HepG2 (cell line): ENCODE measurements around the gene ANTXR1. TPM values are rescaled to one million over a fixed set of nuclear protein-coding genes. Genes with fewer than 3 reads are reported as not detected.

Source experiments
- ATAC-seq: fragments of 200-7000 bp; cut with Tn5 transposase; 3 replicates; pipeline ENCODE4 v1.9.1; 2020; ENCODE audit warnings: mild to moderate bottlenecking, moderate library complexity
- BruUV-seq: library from RNA; stranded (reverse); fragments of 400-500 nt; replicated peaks from 2 replicates; lab custom pipeline; 2021; lab: Mats Ljungman, UMichigan
- CTCF ChIA-PET: fragments of 300-600 bp; formaldehyde crosslinking; extraction: SDS; loops from one replicate; lab custom pipeline; 2021; ENCODE audit warnings: low total read pairs, inconsistent platforms, low intra/inter-chr PET ratio; lab: Yijun Ruan, JAX
- POLR2A ChIA-PET: fragments of 350-600 bp; sonication (Branson Sonifier 250); formaldehyde crosslinking; loops from one replicate; lab custom pipeline; 2020; ENCODE audit warnings: antibody characterized with exemption, inconsistent platforms; lab: Yijun Ruan, JAX
- DNase-seq: peaks from one replicate; pipeline ENCODE4 v3.0.0-alpha.2; 2015; ENCODE audit warnings: low spot score
- FAIRE-seq: peaks from 3 replicates; lab custom pipeline; 2011; peaks lifted over from hg19 to GRCh38; lab: Jason Lieb, UNC
- H2AFZ ChIP-seq: one replicate; pipeline ENCODE4 v1.6.1; 2011; ENCODE audit warnings: low read length, inconsistent platforms
- H3K27ac ChIP-seq: fragments of 300-600 bp; 3 replicates; pipeline ENCODE4 v1.8.0; 2011; ENCODE audit warnings: mixed run types, mild to moderate bottlenecking, mixed read lengths, low read length, inconsistent platforms; ENCODE audit not compliant: insufficient read depth; ENCODE audit errors: extremely low read length
- H3K27me3 ChIP-seq, 2 experiments: fragments of 200-600 bp in 1 of 2; 2 replicates in 1 of 2; 3 replicates in 1 of 2; pipeline versions ENCODE4 v1.6.0 to v1.8.0; 2011; ENCODE audit warnings: low read length in 2 of 2, mild to moderate bottlenecking in 2 of 2, moderate library complexity in 2 of 2, inconsistent platforms in 1 of 2; ENCODE audit not compliant: insufficient read depth in 2 of 2, control insufficient read depth in 1 of 2
- H3K36me3 ChIP-seq, 2 experiments: fragments of 200-600 bp in 1 of 2; replicated peaks in 1 of 2; 2 replicates in 1 of 2; 3 replicates in 1 of 2; pipeline versions ENCODE4 v1.5.1 to v1.8.0; 2011; ENCODE audit warnings: low read length in 2 of 2, inconsistent platforms in 1 of 2; ENCODE audit not compliant: insufficient read depth in 2 of 2, control insufficient read depth in 1 of 2
- H3K4me1 ChIP-seq: 2 replicates; pipeline ENCODE4 v1.5.1; 2012; ENCODE audit warnings: low read length, inconsistent platforms; ENCODE audit not compliant: insufficient read depth
- H3K4me2 ChIP-seq: 2 replicates; pipeline ENCODE4 v1.6.0; 2011; ENCODE audit warnings: low read depth, low read length, inconsistent platforms
- H3K4me3 ChIP-seq, 3 experiments: fragments of 200-600 bp in 1 of 3; sonication (generic), shearing (Covaris generic) in 1 of 3; replicated peaks in 1 of 3; 2 replicates each; pipeline ENCODE4 v1.5.1; 2011 to 2016; ENCODE audit warnings: low read length in 3 of 3, inconsistent platforms in 2 of 3, low read depth in 2 of 3, mild to moderate bottlenecking in 2 of 3, control low read depth in 1 of 3, mixed read lengths in 1 of 3; ENCODE audit not compliant: insufficient read depth in 1 of 3
- H3K79me2 ChIP-seq: one replicate; pipeline ENCODE4 v1.6.1; 2011; ENCODE audit warnings: low read length, inconsistent platforms; ENCODE audit not compliant: insufficient read depth
- H3K9ac ChIP-seq: 2 replicates; pipeline ENCODE4 v1.6.0; 2011; ENCODE audit warnings: mild to moderate bottlenecking, low read depth, low read length, inconsistent platforms; ENCODE audit not compliant: insufficient read depth
- H3K9me3 ChIP-seq: 2 replicates; pipeline ENCODE4 v1.5.1; 2012; ENCODE audit warnings: mild to moderate bottlenecking, low read length
- H4K20me1 ChIP-seq: 2 replicates; pipeline ENCODE4 v1.6.0; 2011; ENCODE audit warnings: inconsistent platforms, mild to moderate bottlenecking, low read length, moderate library complexity; ENCODE audit not compliant: insufficient read depth
- FOXK1 ChIP-seq: sonication (generic); formaldehyde crosslinking; IDR thresholded peaks from 2 replicates; pipeline ENCODE4 v1.4.0; 2020; ENCODE audit warnings: low read depth, missing genetic modification reagents, borderline replicate concordance
- ISL2 ChIP-seq: sonication (generic); formaldehyde crosslinking; IDR thresholded peaks from 2 replicates; pipeline ENCODE4 v1.5.0; 2020; ENCODE audit warnings: missing genetic modification reagents
- NONO ChIP-seq, 2 experiments: fragments of 450-650 bp in 1 of 2; sonication (generic) in 1 of 2; formaldehyde crosslinking in 1 of 2; IDR thresholded peaks in 1 of 2; conservative IDR thresholded peaks in 1 of 2; 2 replicates each; pipeline versions ENCODE4 v1.6.1 to v1.8.0; 2017 to 2022; ENCODE audit warnings: mild to moderate bottlenecking in 1 of 2, missing genetic modification reagents in 1 of 2, moderate library complexity in 1 of 2
- SMAD1 ChIP-seq: sonication (generic); formaldehyde crosslinking; IDR thresholded peaks from 2 replicates; pipeline ENCODE4 v1.4.0; 2020; ENCODE audit warnings: missing genetic modification reagents, low read depth, mild to moderate bottlenecking, borderline replicate concordance
- ZNF652 ChIP-seq: IDR thresholded peaks from 2 replicates; pipeline ENCODE4 v1.6.1; 2016; ENCODE audit warnings: low read depth, borderline replicate concordance
- in situ Hi-C: cut with HindIII; loops from 2 replicates; pipeline ENCODE4 v1.10.0; 2017; ENCODE audit warnings: low pct_unique_long_range_greater_than_20kb; ENCODE audit not compliant: extremely low pct_ligation_motif_present
- intact Hi-C: fragments of 100-400 bp; cut with micrococcal nuclease; formaldehyde crosslinking; loops from one replicate; pipeline ENCODE4 v1.10.0; 2022; ENCODE audit not compliant: unreplicated experiment
- polyA plus RNA-seq, 8 experiments: library from polyadenylated mRNA; depleted of rRNA in 3 of 8; stranded (reverse) in 7 of 8; unstranded in 1 of 8; fragments of >200 nt; fragmentation: Illumina TruSeq in 4 of 8; extraction: Trizol in 4 of 8; gene quantifications; 2 replicates each; pipeline versions ENCODE4 v1.2.1 to v1.2.3, GENCODE V29; 2011 to 2016; ENCODE audit warnings: low read depth in 4 of 8, missing spikeins in 1 of 8, mixed read lengths in 1 of 8; ENCODE audit not compliant: insufficient read depth in 1 of 8
- total RNA-seq, 5 experiments: library from RNA; depleted of rRNA; stranded (reverse); fragments of >200 nt; fragmentation: Illumina TruSeq; extraction: Trizol; gene quantifications; 2 replicates each; pipeline ENCODE4 v1.2.3, GENCODE V29; 2016; ENCODE audit warnings: low read depth in 1 of 5
- TF ChIP-seq, protein P1 (sequence below): sonication (generic); formaldehyde crosslinking; IDR thresholded peaks from 2 replicates; pipeline ENCODE4 v1.8.1; 2022; ENCODE audit warnings: low read depth, mild to moderate bottlenecking, missing genetic modification reagents
- TF ChIP-seq, protein P2 (sequence below): sonication (generic); formaldehyde crosslinking; IDR thresholded peaks from 2 replicates; pipeline ENCODE4 v1.9.0; 2021; ENCODE audit warnings: missing genetic modification reagents, borderline replicate concordance
- TF ChIP-seq, protein P3 (sequence below): sonication (generic); formaldehyde crosslinking; conservative IDR thresholded peaks from 2 replicates; pipeline ENCODE4 v1.8.1; 2023; ENCODE audit warnings: missing genetic modification reagents
- TF ChIP-seq, protein P4 (sequence below): fragments of 450-650 bp; IDR thresholded peaks from 2 replicates; pipeline ENCODE4 v1.6.1; 2016

The ANTXR1 gene
- total and polyA plus RNA-seq, 2 of the 13 experiments (the other 11 are each of a cell fraction or from before 2014, with no cell fraction given): 4.5 to 12.7 TPM

DNA sequence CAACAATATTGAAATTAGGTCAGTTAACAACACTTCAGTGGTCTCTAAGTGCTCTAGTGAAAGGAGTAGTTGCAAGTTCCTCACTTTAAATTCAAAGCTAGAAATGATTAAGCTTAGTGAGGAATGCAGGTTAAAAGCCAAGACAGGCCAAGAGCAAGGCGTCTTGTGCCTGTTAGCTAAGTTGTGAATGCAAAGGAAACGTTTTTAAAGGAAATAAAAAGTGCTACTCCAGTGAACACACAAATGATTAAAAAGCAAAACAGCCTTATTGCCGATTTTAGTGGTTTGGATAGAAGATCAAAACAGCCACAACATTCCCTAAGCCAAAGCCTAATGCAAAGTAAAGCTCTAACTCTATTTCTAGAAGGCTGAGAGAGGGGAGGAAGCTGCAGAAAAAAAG, 44.7 kb downstream of the ANTXR1 start (continued):
- TF ChIP-seq, protein P1, sequence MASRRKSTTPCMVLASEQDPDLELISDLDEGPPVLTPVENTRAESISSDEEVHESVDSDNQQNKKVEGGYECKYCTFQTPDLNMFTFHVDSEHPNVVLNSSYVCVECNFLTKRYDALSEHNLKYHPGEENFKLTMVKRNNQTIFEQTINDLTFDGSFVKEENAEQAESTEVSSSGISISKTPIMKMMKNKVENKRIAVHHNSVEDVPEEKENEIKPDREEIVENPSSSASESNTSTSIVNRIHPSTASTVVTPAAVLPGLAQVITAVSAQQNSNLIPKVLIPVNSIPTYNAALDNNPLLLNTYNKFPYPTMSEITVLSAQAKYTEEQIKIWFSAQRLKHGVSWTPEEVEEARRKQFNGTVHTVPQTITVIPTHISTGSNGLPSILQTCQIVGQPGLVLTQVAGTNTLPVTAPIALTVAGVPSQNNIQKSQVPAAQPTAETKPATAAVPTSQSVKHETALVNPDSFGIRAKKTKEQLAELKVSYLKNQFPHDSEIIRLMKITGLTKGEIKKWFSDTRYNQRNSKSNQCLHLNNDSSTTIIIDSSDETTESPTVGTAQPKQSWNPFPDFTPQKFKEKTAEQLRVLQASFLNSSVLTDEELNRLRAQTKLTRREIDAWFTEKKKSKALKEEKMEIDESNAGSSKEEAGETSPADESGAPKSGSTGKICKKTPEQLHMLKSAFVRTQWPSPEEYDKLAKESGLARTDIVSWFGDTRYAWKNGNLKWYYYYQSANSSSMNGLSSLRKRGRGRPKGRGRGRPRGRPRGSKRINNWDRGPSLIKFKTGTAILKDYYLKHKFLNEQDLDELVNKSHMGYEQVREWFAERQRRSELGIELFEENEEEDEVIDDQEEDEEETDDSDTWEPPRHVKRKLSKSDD (CRISPR knock-in tag): no peak
- no peak for TF ChIP-seq NONO (IDR thresholded peaks at IDR 0.05)
- TF ChIP-seq NONO (CRISPR knock-in tag; conservative IDR thresholded peaks at IDR 0.05): no peak
- TF ChIP-seq FOXK1 (CRISPR knock-in tag): no peak
- TF ChIP-seq SMAD1: no peak
- TF ChIP-seq, protein P2, sequence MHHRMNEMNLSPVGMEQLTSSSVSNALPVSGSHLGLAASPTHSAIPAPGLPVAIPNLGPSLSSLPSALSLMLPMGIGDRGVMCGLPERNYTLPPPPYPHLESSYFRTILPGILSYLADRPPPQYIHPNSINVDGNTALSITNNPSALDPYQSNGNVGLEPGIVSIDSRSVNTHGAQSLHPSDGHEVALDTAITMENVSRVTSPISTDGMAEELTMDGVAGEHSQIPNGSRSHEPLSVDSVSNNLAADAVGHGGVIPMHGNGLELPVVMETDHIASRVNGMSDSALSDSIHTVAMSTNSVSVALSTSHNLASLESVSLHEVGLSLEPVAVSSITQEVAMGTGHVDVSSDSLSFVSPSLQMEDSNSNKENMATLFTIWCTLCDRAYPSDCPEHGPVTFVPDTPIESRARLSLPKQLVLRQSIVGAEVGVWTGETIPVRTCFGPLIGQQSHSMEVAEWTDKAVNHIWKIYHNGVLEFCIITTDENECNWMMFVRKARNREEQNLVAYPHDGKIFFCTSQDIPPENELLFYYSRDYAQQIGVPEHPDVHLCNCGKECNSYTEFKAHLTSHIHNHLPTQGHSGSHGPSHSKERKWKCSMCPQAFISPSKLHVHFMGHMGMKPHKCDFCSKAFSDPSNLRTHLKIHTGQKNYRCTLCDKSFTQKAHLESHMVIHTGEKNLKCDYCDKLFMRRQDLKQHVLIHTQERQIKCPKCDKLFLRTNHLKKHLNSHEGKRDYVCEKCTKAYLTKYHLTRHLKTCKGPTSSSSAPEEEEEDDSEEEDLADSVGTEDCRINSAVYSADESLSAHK (CRISPR knock-in tag): no peak
- TF ChIP-seq ISL2: no peak

DNA sequence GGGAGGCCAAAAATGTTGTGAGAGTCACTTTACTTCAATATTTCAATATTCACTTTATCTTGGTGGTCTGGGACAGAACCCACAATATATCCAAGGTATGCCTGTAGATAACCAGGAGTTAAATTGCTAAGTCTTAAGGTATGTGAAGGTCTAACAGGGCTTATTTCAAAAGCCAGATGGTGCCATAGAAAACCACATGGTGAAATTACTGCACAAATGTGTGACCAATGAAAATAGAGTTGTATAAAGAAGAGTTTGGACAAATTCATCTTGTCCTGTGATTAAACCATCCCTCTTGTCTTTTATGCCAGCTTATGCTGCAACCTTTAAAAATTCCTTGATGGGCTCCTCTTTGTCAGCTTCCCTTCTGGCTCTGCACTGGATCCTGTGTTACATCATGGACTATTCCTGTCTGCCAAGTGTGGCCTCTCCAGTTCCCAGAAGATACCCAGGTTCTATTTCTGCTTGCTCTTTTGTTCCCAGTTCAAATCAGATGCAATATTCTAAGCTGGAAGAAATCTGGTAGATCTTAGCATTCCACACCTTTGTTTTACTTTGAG, 46.8 kb downstream of the ANTXR1 start:
- H3K4me3 ChIP-seq: no peak overlapping the region
- peaks cover 46% of the 10 kb centered on the region for H3K4me1 ChIP-seq
- DNase-seq (no peak), ATAC-seq (no peak), FAIRE-seq (no peak)
- ChIA-PET POLR2A (no interaction called here), CTCF (no interaction called here)
- H3K4me2 ChIP-seq: no peak overlapping the region
- no peak overlapping the region for H3K27ac ChIP-seq
- no peaks in the 10 kb centered on the region for H3K79me2 ChIP-seq
- BruUV-seq: no TSS peak
- TF ChIP-seq, protein P3, sequence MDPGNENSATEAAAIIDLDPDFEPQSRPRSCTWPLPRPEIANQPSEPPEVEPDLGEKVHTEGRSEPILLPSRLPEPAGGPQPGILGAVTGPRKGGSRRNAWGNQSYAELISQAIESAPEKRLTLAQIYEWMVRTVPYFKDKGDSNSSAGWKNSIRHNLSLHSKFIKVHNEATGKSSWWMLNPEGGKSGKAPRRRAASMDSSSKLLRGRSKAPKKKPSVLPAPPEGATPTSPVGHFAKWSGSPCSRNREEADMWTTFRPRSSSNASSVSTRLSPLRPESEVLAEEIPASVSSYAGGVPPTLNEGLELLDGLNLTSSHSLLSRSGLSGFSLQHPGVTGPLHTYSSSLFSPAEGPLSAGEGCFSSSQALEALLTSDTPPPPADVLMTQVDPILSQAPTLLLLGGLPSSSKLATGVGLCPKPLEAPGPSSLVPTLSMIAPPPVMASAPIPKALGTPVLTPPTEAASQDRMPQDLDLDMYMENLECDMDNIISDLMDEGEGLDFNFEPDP (CRISPR knock-in tag): no peak
- TF ChIP-seq, protein P4, sequence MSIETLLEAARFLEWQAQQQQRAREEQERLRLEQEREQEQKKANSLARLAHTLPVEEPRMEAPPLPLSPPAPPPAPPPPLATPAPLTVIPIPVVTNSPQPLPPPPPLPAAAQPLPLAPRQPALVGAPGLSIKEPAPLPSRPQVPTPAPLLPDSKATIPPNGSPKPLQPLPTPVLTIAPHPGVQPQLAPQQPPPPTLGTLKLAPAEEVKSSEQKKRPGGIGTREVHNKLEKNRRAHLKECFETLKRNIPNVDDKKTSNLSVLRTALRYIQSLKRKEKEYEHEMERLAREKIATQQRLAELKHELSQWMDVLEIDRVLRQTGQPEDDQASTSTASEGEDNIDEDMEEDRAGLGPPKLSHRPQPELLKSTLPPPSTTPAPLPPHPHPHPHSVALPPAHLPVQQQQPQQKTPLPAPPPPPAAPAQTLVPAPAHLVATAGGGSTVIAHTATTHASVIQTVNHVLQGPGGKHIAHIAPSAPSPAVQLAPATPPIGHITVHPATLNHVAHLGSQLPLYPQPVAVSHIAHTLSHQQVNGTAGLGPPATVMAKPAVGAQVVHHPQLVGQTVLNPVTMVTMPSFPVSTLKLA: peak; percentile 83
- TF ChIP-seq ZNF652 (CRISPR knock-in tag): no peak
- no peak overlapping the region for H3K9ac ChIP-seq
- no peak overlapping the region for H2AFZ ChIP-seq
- peaks cover 7% of the 10 kb centered on the region; the same call in 1 of the 2 replicates for H3K9me3 ChIP-seq
- H3K27me3 ChIP-seq: no peaks in the 10 kb centered on the region
- H3K36me3 ChIP-seq: no peaks in the 10 kb centered on the region; a peak in 1 of 5 replicates
- in situ Hi-C loops: no loop called here
- H4K20me1 ChIP-seq: no peaks in the 10 kb centered on the region
- intact Hi-C loops: no loop called here
